Liver (tissue), 9 donors: ENCODE data around the gene DTNA. TPM values are rescaled to one million over a fixed set of nuclear protein-coding genes. Genes with fewer than 3 reads are reported as not detected.

Experiments used
- DNase-seq: peaks from one replicate; pipeline ENCODE4 v3.0.0-alpha.2; 2017; ENCODE audit warnings: low spot score
- H3K27ac ChIP-seq, 2 donors: one replicate each; pipeline ENCODE4 v1.7.0; 2013; ENCODE audit warnings: inconsistent platforms in 2 of 2, low read length in 2 of 2, control low read depth in 1 of 2, low read depth in 1 of 2, mild to moderate bottlenecking in 1 of 2
- H3K27me3 ChIP-seq, 4 donors: one replicate each; pipeline versions ENCODE4 v1.6.1 to v1.7.0; 2013; ENCODE audit warnings: low read length in 3 of 4, inconsistent platforms in 1 of 4, mild to moderate bottlenecking in 1 of 4, moderate library complexity in 1 of 4; ENCODE audit not compliant: control insufficient read depth in 4 of 4, insufficient read depth in 4 of 4
- H3K36me3 ChIP-seq, 4 donors: one replicate each; pipeline versions ENCODE4 v1.6.1 to v1.7.0; 2013; ENCODE audit warnings: low read length in 3 of 4, mild to moderate bottlenecking in 3 of 4, low read depth in 1 of 4, moderate library complexity in 1 of 4; ENCODE audit not compliant: control insufficient read depth in 4 of 4, insufficient read depth in 3 of 4
- H3K4me1 ChIP-seq, 4 donors: one replicate each; pipeline versions ENCODE4 v1.6.1 to v1.7.0; 2013; ENCODE audit warnings: low read length in 3 of 4, mild to moderate bottlenecking in 3 of 4, moderate library complexity in 1 of 4; ENCODE audit not compliant: control insufficient read depth in 4 of 4, insufficient read depth in 4 of 4
- H3K4me3 ChIP-seq, 3 donors: one replicate each; pipeline versions ENCODE4 v1.6.1 to v1.7.0; 2013; ENCODE audit warnings: low read length in 3 of 3, control low read depth in 1 of 3, low read depth in 1 of 3, mild to moderate bottlenecking in 1 of 3
- H3K9ac ChIP-seq, 2 donors: one replicate each; pipeline ENCODE4 v1.7.0; 2013; ENCODE audit warnings: low read length in 2 of 2, mild to moderate bottlenecking in 2 of 2, moderate library complexity in 2 of 2, control low read depth in 1 of 2, low read depth in 1 of 2
- H3K9me3 ChIP-seq, 4 donors: one replicate each; pipeline versions ENCODE4 v1.6.1 to v1.7.0; 2013; ENCODE audit warnings: low read length in 3 of 4; ENCODE audit not compliant: control insufficient read depth in 4 of 4
- ATF3 ChIP-seq: IDR thresholded peaks from 2 replicates; pipeline ENCODE4 v1.6.1; 2016; ENCODE audit warnings: antibody characterized with exemption
- CTCF ChIP-seq: fragments of 150-350 bp; IDR thresholded peaks from 2 replicates; pipeline ENCODE4 v1.5.1; 2017; ENCODE audit warnings: improper control_type of control experiment, low read depth, low read length; ENCODE audit not compliant: missing input control
- EGR1 ChIP-seq, 2 donors: IDR thresholded peaks; 2 replicates each; pipeline ENCODE4 v1.6.1; 2016 to 2018; ENCODE audit warnings: antibody characterized with exemption in 2 of 2, low read depth in 2 of 2
- FOXA2 ChIP-seq: IDR thresholded peaks from 2 replicates; pipeline ENCODE4 v1.6.1; 2016; ENCODE audit warnings: antibody characterized with exemption
- GABPA ChIP-seq, 2 donors: IDR thresholded peaks in 1 of 2; conservative IDR thresholded peaks in 1 of 2; 2 replicates each; pipeline ENCODE4 v1.6.1; 2016; ENCODE audit warnings: antibody characterized with exemption in 2 of 2, mild to moderate bottlenecking in 1 of 2, moderate library complexity in 1 of 2
- HNF4A ChIP-seq, 2 donors: conservative IDR thresholded peaks; 2 replicates each; pipeline ENCODE4 v1.6.1; 2016; ENCODE audit warnings: antibody characterized with exemption in 2 of 2, mild to moderate bottlenecking in 2 of 2
- HNF4G ChIP-seq: IDR thresholded peaks from 2 replicates; pipeline ENCODE4 v1.6.1; 2016; ENCODE audit warnings: antibody characterized with exemption
- JUND ChIP-seq, 2 donors: IDR thresholded peaks; 2 replicates each; pipeline ENCODE4 v1.6.1; 2016; ENCODE audit warnings: antibody characterized with exemption in 2 of 2
- RAD21 ChIP-seq, 2 donors: IDR thresholded peaks; 2 replicates each; pipeline ENCODE4 v1.6.1; 2016; ENCODE audit warnings: antibody characterized with exemption in 2 of 2, mild to moderate bottlenecking in 2 of 2
- REST ChIP-seq: IDR thresholded peaks from 2 replicates; pipeline ENCODE4 v1.6.1; 2016; ENCODE audit warnings: antibody characterized with exemption, mild to moderate bottlenecking
- RXRA ChIP-seq, 2 donors: IDR thresholded peaks; 2 replicates each; pipeline ENCODE4 v1.6.1; 2017 to 2018; ENCODE audit warnings: antibody characterized with exemption in 2 of 2, mild to moderate bottlenecking in 1 of 2
- SP1 ChIP-seq: IDR thresholded peaks from 2 replicates; pipeline ENCODE4 v1.6.1; 2018; ENCODE audit warnings: antibody characterized with exemption, mild to moderate bottlenecking
- TAF1 ChIP-seq: conservative IDR thresholded peaks from 2 replicates; pipeline ENCODE4 v1.6.1; 2016; ENCODE audit warnings: antibody characterized with exemption, mild to moderate bottlenecking
- YY1 ChIP-seq: IDR thresholded peaks from 2 replicates; pipeline ENCODE4 v1.6.1; 2016; ENCODE audit warnings: antibody characterized with exemption, mild to moderate bottlenecking
- ZBTB33 ChIP-seq: IDR thresholded peaks from 2 replicates; pipeline ENCODE4 v1.6.1; 2016; ENCODE audit warnings: antibody characterized with exemption
- WGBS: extraction: QIAGEN DNeasy Blood & Tissue Kit; methylation state at CpG from one replicate; pipeline ENCODE4 v1.1.7; 2013; 5-methylcytosine and 5-hydroxymethylcytosine counted together
- polyA plus RNA-seq, 2 donors: library from polyadenylated mRNA; stranded (reverse) in 1 of 2; unstranded in 1 of 2; fragments of 200-250 nt in 1 of 2; fragments of >200 nt in 1 of 2; fragmentation: Nextera tagmentation in 1 of 2; extraction: Ambion mirVana in 1 of 2; gene quantifications; one replicate each; pipeline versions ENCODE4 v1.2.1 to v1.2.3, GENCODE V29; 2013 to 2015
- total RNA-seq, 2 donors: library from RNA; depleted of rRNA; stranded (reverse); fragments of >200 nt; gene quantifications; one replicate each; pipeline ENCODE4 v1.2.3, GENCODE V29; 2014
- donor health status: healthy.
- donor health status: healthy.
- donor health status: healthy.
- donor health status: healthy.
- donor health status: healthy.

Gene DTNA
- total and polyA plus RNA-seq, 4 donors, result 0.33 to 3.2 (median 1.4) TPM

GRCh38 chr18:34880403-34880802 lies 170.3 kb downstream of the DTNA start (continued):
- no peak for TF ChIP-seq GABPA (IDR thresholded peaks at IDR 0.05 in 1 of 2, conservative IDR thresholded peaks at IDR 0.05 in 1 of 2)
- no peak for TF ChIP-seq EGR1 (IDR thresholded peaks at IDR 0.05; ENCODE audit: low read depth in 2 of 2)

GRCh38 chr18:34880882-34881834 lies 171.1 kb downstream of the DTNA start:
- DNase-seq, result no peak
- Histone ChIP-seq H3K9ac (no peak overlapping the region), H3K36me3 (no peaks in the 10 kb centered on the region), H3K4me1 (no peaks in the 10 kb centered on the region), H3K27ac (no peak overlapping the region), H3K9me3 (no peaks in the 10 kb centered on the region), H3K4me3 (no peak overlapping the region), H3K27me3 (no peaks in the 10 kb centered on the region)
- TF ChIP-seq RAD21 (IDR thresholded peaks at IDR 0.05) (peak; percentile 68 to 69), FOXA2 (no peak), CTCF (peak; percentile 16)
- WGBS, result 71% methylated on average over 3 of the region's 3 CpGs

- DNase-seq, result no peak
- Histone ChIP-seq H3K9ac (no peak overlapping the region), H3K27me3 (no peaks in the 10 kb centered on the region), H3K27ac (no peak overlapping the region), H3K4me3 (no peak overlapping the region), H3K9me3 (no peaks in the 10 kb centered on the region), H3K4me1 (no peaks in the 10 kb centered on the region), H3K36me3 (no peaks in the 10 kb centered on the region)
- WGBS, result 93% methylated on average over 6 of the region's 6 CpGs
- TF ChIP-seq HNF4A (conservative IDR thresholded peaks at IDR 0.05) (no peak), JUND (IDR thresholded peaks at IDR 0.05) (no peak), RXRA (IDR thresholded peaks at IDR 0.05) (no peak)
Observed at GRCh38 chr18:34884436-34884835, 174.3 kb downstream of the DTNA start.

GRCh38 chr18:34886177-34886576 lies 176.1 kb downstream of the DTNA start:
- Histone ChIP-seq H3K9ac (no peak overlapping the region), H3K36me3 (no peaks in the 10 kb centered on the region), H3K27ac (no peak overlapping the region), H3K4me1 (no peaks in the 10 kb centered on the region), H3K27me3 (no peaks in the 10 kb centered on the region), H3K9me3 (no peaks in the 10 kb centered on the region), H3K4me3 (no peak overlapping the region)
- WGBS, result 91% methylated on average over 1 of the region's 1 CpG
- DNase-seq, result no peak
- TF ChIP-seq JUND (IDR thresholded peaks at IDR 0.05), result no peak
- no peak for TF ChIP-seq ZBTB33
- no peak for TF ChIP-seq RXRA (IDR thresholded peaks at IDR 0.05)
- no peak for TF ChIP-seq TAF1
- TF ChIP-seq FOXA2, result no peak
- TF ChIP-seq GABPA (IDR thresholded peaks at IDR 0.05 in 1 of 2, conservative IDR thresholded peaks at IDR 0.05 in 1 of 2), result no peak
- TF ChIP-seq REST, result no peak
- no peak for TF ChIP-seq HNF4G
- no peak for TF ChIP-seq SP1
- no peak for TF ChIP-seq HNF4A (conservative IDR thresholded peaks at IDR 0.05)
- no peak for TF ChIP-seq YY1
- TF ChIP-seq RAD21 (IDR thresholded peaks at IDR 0.05), result no peak
- TF ChIP-seq ATF3, result no peak
